Activated naive CD8-positive, alpha-beta T cell treated with anti-CD3 and anti-CD28 coated beads, Interleukin-2, amount 50 U/mL, for 24 hours (primary cell): ENCODE results near the gene TC2N.
"Not testable (repeated sequence)": the region's sequence is repeated elsewhere in the genome, so short reads cannot be mapped to it uniquely, and the experiment has no call there.

Experiments
- ATAC-seq: fragments of 150-1000 bp; cut with Tn5 transposase; one replicate; pipeline ENCODE4 v1.10.0; 2021
- DNase-seq: peaks from one replicate; pipeline ENCODE4 v3.0.0; 2021
- H3K27ac Mint-ChIP-seq: one replicate; pipeline ENCODE4 v1.8.0; 2021; ENCODE audit warnings: mild to moderate bottlenecking, mixed read lengths
- H3K27me3 Mint-ChIP-seq: one replicate; pipeline ENCODE4 v1.8.0; 2021; ENCODE audit warnings: mixed read lengths
- H3K36me3 Mint-ChIP-seq: one replicate; pipeline ENCODE4 v1.8.0; 2021; ENCODE audit warnings: low read depth, mixed read lengths
- H3K4me1 Mint-ChIP-seq: one replicate; pipeline ENCODE4 v1.8.0; 2021; ENCODE audit warnings: mixed read lengths
- H3K4me3 Mint-ChIP-seq: one replicate; pipeline ENCODE4 v1.8.0; 2021; ENCODE audit warnings: mild to moderate bottlenecking, moderate library complexity, mixed read lengths
- H3K9me3 Mint-ChIP-seq: one replicate; pipeline ENCODE4 v1.8.0; 2021; ENCODE audit warnings: mixed read lengths

The TC2N gene

DNA sequence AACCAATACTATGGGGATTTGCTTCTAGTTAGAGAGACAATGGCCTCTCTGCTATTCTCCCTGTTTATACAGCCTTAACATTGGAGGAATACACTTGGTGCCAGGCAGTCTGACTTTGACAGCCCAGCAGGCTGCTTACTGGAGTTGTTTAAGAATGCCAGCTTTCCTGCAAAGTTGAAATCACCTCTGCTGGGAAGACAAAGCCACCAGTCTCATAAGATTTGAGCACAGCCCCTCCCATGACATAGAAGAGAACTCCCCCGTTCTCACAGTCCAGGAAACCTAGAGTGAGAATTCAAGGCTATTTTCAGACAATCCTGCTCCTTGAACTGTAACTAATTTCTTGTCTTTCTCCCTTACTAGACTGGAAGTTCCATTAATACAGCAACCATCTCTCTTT lies 114.4 kb downstream of the TC2N start:
- Mint-ChIP-seq H3K4me3 (no peak overlapping the region), H3K9me3 (no peaks in the 10 kb centered on the region), H3K27me3 (no peaks in the 10 kb centered on the region), H3K36me3 (no peaks in the 10 kb centered on the region), H3K27ac (peak overlapping the region; percentile 26), H3K4me1 (no peaks in the 10 kb centered on the region)
- ATAC-seq (no peak), DNase-seq (no peak)

DNA sequence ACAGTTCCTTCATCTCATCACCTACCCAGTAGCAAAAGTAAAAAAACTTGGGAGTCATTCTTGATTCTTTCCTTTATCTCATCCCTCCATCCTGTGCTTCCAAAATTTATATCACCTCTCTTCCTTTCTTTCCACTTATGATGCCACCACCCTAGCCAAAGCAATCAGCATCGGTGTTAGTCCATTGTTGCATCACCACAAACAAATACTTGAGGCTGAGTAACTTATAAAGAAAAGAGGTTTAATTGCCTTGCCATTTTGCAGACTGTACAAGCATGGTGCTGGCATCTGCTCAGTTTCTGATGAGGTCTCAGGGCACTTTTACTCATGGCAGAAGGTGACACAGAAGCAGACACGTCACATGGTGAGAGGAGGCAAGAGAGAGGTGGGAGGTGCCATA lies 115.6 kb downstream of the TC2N start:
- Mint-ChIP-seq H3K4me3 (no peak overlapping the region), H3K36me3 (no peaks in the 10 kb centered on the region), H3K4me1 (no peaks in the 10 kb centered on the region), H3K9me3 (no peaks in the 10 kb centered on the region), H3K27me3 (no peaks in the 10 kb centered on the region), H3K27ac (no peak overlapping the region)
- DNase-seq: no peak
- no peak for ATAC-seq

DNA sequence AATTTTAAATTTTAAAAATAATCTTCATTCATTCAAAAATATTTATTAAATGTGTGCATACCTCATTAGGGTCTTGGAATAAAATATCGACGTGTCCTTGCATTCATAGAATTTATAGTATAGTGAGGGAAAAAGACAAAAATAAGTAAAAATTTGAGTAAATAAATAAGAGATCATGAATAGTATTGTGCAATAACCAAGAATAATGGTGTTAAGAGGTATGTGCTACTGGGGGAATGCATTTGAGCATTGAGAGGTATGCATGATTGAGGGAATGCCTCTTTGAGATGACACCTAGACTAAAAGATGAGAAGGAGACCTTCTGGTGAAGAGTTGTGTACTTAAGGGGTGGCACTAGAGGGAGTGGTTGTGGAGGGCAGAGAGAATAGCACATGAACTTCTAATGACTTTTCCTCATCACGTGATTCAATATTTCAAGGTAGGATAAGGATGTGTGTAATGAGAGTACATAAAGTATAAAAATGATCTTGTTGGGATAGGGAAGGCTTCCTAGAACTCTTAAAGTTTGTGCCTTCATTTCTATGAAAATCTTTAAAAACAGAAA lies 116.6 kb downstream of the TC2N start:
- Mint-ChIP-seq H3K4me3 (no peak overlapping the region), H3K27me3 (no peaks in the 10 kb centered on the region), H3K36me3 (no peaks in the 10 kb centered on the region), H3K27ac (no peak overlapping the region), H3K9me3 (no peaks in the 10 kb centered on the region), H3K4me1 (no peaks in the 10 kb centered on the region)
- DNase-seq (no peak), ATAC-seq (no peak)

DNA sequence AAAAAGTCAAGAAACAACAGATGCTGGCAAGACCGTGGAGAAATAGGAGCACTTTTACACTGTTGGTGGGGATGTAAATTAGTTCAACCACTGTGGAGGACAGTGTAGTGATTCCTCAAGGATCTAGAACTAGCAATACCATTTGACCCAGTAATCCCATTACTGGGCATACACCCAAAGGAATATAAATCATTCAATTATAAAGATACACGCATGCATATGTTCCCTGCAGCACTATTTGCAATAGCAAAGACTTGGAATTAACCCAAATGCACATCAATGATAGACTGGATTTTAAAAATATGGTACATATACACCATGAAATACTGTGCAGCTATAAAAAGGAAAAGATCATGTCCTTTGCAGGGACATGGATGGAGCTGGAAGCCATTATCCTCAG lies 117.5 kb downstream of the TC2N start:
- no peak overlapping the region for H3K27ac Mint-ChIP-seq
- no peaks in the 10 kb centered on the region for H3K36me3 Mint-ChIP-seq
- ATAC-seq (no peak), DNase-seq (no peak)
- no peaks in the 10 kb centered on the region for H3K4me1 Mint-ChIP-seq
- H3K9me3 Mint-ChIP-seq: no peaks in the 10 kb centered on the region
- H3K27me3 Mint-ChIP-seq: no peaks in the 10 kb centered on the region
- no peak overlapping the region for H3K4me3 Mint-ChIP-seq

DNA sequence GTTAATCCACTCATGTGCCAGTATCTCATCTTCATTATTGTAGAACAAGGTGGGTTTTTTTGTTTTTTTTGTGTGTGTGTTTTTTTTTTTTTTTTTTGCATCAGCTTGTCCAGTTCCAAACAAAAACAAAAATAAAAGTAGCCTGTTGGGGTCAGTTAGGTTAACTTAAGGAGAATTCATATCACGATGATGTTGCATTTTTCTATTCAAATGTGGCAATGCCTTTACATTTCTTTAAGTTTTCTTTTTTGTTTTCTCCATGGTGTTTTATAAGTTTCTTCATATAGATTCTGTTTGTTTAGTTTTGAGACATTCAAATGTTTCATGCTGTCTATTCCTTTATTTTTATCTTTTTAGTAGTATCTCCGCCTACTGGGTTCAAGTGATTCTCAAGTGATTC lies 119.3 kb downstream of the TC2N start:
- H3K4me3 Mint-ChIP-seq: no peak overlapping the region
- ATAC-seq (no peak), DNase-seq (no peak)
- no peaks in the 10 kb centered on the region for H3K27me3 Mint-ChIP-seq
- H3K36me3 Mint-ChIP-seq: no peaks in the 10 kb centered on the region
- H3K4me1 Mint-ChIP-seq: no peaks in the 10 kb centered on the region
- H3K9me3 Mint-ChIP-seq: no peaks in the 10 kb centered on the region
- H3K27ac Mint-ChIP-seq: no peak overlapping the region

DNA sequence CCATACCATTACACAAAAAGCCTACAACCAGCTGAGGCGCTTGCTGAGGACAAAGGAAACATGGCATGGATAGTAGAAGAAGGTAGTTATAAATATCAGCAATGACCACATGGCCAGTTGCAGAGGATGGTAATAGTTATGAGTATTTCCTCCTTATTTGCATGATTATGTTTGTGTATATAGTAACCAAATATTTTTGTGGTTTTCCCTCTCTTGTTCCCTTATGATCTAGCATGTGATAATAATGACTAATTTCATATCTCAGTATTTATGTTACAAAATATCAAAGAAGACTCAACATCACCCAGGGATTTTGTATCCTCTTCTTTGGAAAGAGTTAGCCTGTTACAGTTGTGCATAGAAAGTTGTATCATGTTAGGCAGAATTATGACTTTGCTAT lies 122.0 kb downstream of the TC2N start:
- no peak overlapping the region for H3K4me3 Mint-ChIP-seq
- H3K27me3 Mint-ChIP-seq: no peaks in the 10 kb centered on the region
- DNase-seq (no peak), ATAC-seq (no peak)
- no peaks in the 10 kb centered on the region for H3K36me3 Mint-ChIP-seq
- no peaks in the 10 kb centered on the region for H3K9me3 Mint-ChIP-seq
- H3K4me1 Mint-ChIP-seq: no peaks in the 10 kb centered on the region
- H3K27ac Mint-ChIP-seq: no peak overlapping the region

DNA sequence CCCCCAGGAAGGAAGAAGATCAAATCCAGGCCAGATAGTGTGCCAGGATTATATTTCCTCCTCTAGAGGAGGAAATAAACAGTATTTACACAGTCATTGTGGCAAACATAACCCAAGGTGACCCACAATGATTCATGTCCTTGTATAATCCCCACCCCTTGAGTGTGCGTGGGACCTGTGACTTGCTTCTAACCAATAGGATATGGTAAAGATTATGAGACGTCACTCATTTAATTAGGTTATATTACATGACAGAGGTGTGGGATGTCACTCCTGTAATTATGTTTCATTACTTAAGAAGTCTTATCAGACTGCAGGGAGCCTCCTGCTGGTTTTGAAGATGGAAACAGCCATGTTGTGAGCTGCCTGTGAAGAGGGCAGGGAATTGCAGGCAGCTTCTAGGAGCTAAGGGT lies 123.3 kb downstream of the TC2N start:
- Mint-ChIP-seq H3K27ac (no peak overlapping the region), H3K9me3 (no peaks in the 10 kb centered on the region), H3K36me3 (no peaks in the 10 kb centered on the region), H3K27me3 (no peaks in the 10 kb centered on the region), H3K4me1 (no peaks in the 10 kb centered on the region), H3K4me3 (no peak overlapping the region)
- DNase-seq (no peak), ATAC-seq (peak; percentile 57)

DNA sequence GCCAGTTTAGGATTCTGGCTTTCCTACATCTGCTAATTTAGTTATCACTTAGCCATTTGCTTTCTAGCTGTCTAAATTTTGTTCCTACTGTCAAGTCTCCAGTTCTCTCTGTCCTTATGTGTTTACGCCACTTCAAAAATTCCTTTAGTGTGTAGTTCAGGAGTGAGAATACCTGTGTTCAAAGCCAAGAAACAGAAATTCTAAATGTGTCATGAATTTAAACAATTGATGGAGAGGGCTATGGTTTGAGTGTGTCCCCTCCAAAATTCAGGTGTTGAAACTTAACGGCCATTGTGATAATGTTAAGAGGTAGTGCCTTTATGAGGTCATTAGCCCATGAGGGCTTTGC lies 124.1 kb downstream of the TC2N start:
- no peak for DNase-seq
- Mint-ChIP-seq H3K4me1 (no peaks in the 10 kb centered on the region), H3K27ac (no peak overlapping the region), H3K9me3 (no peaks in the 10 kb centered on the region), H3K36me3 (no peaks in the 10 kb centered on the region), H3K27me3 (no peaks in the 10 kb centered on the region), H3K4me3 (no peak overlapping the region)
- no peak for ATAC-seq

DNA sequence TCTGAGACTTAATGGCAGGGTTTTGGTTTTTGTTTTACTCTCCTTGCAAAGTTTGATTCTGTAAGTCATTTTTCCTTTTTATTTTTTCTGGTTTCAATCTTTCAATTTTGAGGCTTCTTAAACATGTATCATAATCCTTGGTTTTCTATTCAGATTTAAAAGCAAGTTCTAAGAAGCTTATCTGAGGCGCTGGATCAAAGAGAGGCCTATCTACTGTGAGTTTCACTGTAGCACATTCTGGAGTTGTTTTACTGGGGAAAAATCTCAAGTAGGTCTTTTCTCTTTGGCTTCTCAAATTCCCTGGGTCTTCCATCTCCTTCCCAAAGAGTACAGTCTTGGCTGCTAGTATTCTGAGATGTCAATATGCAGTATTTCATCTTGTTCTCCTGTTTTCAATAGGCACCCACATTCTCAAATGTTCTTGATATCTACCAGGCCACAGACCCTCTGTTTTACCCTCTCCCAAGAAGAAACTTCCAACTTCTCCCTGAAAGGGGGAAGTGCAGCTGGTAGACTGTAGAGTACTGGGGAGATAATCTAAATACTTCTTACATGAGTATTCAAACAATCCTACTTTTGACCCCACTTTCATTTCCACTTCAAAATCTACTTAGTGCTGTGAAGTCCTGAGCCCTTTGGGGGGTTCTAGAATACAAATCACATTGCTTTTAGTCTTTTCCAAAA lies 124.6 kb downstream of the TC2N start:
- no peak for ATAC-seq
- H3K4me1 Mint-ChIP-seq: no peaks in the 10 kb centered on the region
- no peaks in the 10 kb centered on the region for H3K27me3 Mint-ChIP-seq
- H3K9me3 Mint-ChIP-seq: no peaks in the 10 kb centered on the region
- DNase-seq: no peak
- no peak overlapping the region for H3K27ac Mint-ChIP-seq
- no peak overlapping the region for H3K4me3 Mint-ChIP-seq
- no peaks in the 10 kb centered on the region for H3K36me3 Mint-ChIP-seq

DNA sequence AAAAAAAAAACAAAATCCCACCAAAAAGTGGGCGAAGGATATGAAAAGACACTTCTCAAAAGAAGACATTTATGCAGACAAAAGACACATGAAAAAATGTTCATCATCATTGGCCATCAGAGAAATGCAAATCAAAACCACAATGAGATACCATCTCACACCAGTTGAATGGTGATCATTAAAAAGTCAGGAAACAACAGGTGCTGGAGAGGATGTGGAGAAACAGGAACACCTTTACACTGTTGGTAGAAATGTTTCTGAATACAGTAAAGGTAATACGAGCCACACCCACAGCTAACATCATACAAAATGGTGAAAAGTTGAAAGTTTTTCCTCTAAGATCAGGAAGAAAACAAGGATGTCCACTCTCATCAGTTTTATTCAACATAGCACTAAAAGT lies 127.5 kb downstream of the TC2N start:
- not testable (repeated sequence) for H3K9me3 Mint-ChIP-seq, ATAC-seq, H3K27ac Mint-ChIP-seq, DNase-seq, H3K4me3 Mint-ChIP-seq, H3K36me3 Mint-ChIP-seq, H3K27me3 Mint-ChIP-seq, H3K4me1 Mint-ChIP-seq

DNA sequence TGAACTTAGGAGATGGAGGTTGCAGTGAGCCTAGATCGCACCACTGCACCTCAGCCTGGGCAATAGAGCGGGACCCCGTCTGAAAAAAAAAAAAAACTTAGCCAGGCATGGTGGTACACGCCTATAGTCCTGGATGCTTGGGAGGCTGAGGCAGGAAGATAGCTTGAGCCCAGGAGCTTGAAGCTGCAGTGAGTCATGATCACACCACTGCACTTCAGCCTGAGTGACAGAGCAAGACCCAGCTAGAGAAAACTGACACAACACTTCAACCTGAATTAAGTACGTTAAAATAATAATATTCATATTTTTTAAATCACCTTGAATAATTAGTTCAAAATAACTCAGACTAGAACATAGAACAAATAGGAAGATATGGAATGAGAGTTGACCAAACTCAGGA lies 129.7 kb downstream of the TC2N start:
- no peak for ATAC-seq
- no peaks in the 10 kb centered on the region for H3K27me3 Mint-ChIP-seq

DNA sequence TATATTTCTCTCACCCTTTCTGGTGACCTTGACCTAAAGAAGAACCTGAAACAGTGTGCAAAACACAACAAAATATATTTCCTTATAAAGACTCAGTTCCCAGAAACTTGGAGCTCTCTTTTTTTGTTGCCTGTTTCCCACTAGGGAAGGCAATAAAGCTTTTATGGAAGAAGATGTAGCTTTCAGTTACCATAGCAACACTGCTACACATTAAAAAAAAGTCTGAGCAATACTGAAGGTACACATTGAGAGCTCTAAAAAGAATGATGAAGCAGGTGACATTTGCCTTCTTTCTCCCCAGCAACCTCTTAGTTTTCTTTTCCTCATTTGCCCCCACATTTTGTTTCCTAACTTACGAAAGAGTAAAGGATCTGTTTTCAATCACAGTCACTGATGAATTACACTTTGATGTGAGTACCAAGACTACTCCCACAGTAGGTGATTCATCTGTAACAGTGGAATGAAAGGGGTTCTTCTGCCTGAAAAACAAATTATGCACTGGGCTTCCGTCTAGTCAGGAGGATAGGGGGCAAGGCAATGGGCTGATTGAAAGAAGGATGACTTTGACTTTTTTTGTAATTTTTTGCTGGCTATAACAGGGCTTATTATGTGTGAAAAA lies 134.4 kb downstream of the TC2N start:
- Mint-ChIP-seq H3K36me3 (no peaks in the 10 kb centered on the region), H3K4me1 (peaks cover 19% of the 10 kb centered on the region), H3K27me3 (no peaks in the 10 kb centered on the region), H3K4me3 (no peak overlapping the region), H3K9me3 (no peaks in the 10 kb centered on the region), H3K27ac (no peak overlapping the region)
- peak; percentile 65 for ATAC-seq
- no peak for DNase-seq

More for the DNA sequence above, 129.7 kb downstream of the TC2N start:
- Mint-ChIP-seq H3K4me1 (peaks cover 7% of the 10 kb centered on the region), H3K27ac (no peak overlapping the region), H3K4me3 (no peak overlapping the region), H3K9me3 (no peaks in the 10 kb centered on the region), H3K36me3 (no peaks in the 10 kb centered on the region)
- no peak for DNase-seq

DNA sequence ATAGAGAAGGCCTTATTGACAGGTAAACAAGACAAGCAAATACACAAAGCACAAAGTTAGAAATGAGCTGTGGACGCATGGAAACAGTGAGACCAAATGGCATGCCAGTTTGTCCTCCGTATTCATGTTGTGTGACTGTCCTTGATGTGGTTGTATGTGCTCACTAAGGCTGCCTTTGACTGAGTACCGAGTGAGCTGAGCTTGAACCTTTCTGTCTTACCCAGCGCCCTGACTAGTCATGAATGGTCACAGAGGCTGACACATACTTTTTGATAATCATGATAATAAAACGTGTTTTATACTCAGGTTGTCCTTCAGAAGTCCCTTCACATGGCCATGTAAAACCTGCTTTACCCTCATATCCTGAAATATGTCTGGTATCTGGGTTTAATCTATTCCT lies 134.9 kb downstream of the TC2N start:
- H3K27ac Mint-ChIP-seq: no peak overlapping the region

DNA sequence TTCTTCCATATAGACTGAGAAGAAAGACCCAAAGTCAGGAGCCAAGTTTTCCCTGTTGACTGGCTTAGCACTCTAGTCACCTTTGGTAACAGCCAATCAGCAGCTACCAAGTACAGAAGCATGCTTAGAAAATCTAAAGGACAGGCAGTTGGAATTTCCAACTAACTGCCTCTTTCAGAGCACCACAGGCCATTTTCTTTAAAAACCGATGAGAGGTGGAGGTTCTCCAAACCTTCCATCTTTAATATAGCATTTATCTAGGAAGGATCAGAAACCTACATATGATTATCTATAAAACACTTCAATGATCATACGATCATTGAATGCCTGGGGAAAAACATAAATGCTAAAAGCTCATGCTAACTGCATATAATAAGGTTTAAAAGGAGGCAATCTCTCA lies 135.3 kb downstream of the TC2N start, which contains the start of gene CATSPERB:
TSS of gene CATSPERB (minus strand) at position 101 of the 400 bp plus-strand sequence. CDS start 2,607 bp downstream, outside the sequence.
- H3K36me3 Mint-ChIP-seq: no peaks in the 10 kb centered on the region
- H3K4me1 Mint-ChIP-seq: peaks cover 19% of the 10 kb centered on the region
- H3K27ac Mint-ChIP-seq: no peak within 1 kb of the TSS
- no peak within 1 kb of the TSS for H3K4me3 Mint-ChIP-seq
- ATAC-seq (no peak), DNase-seq (no peak)
- H3K9me3 Mint-ChIP-seq: no peaks in the 10 kb centered on the region
- H3K27me3 Mint-ChIP-seq: no peaks in the 10 kb centered on the region

More for the DNA sequence above, 134.9 kb downstream of the TC2N start:
- Mint-ChIP-seq H3K4me3 (no peak overlapping the region), H3K27me3 (no peaks in the 10 kb centered on the region), H3K36me3 (no peaks in the 10 kb centered on the region), H3K9me3 (no peaks in the 10 kb centered on the region), H3K4me1 (peaks cover 19% of the 10 kb centered on the region)
- DNase-seq: no peak
- peak; percentile 74 for ATAC-seq

DNA sequence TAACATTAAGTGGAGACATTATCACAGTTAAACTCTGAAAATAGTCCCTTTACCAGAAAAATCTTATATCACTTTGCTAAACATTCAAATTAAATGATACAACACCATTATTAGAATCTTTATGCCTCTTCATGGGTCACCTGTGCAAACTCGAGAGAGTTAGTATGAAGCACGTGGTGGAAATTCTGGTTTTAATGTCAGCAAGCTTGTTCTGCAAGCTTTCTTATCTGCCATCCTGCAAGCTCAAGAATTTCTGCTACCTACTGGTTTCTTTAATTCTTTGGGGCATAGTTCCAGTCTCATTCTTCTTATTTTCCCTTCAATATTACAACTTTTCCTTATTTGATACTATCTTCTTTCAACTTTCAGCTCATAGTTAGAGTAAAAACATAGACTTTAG lies 136.3 kb downstream of the TC2N start:
- Mint-ChIP-seq H3K27ac (no peak overlapping the region), H3K36me3 (no peaks in the 10 kb centered on the region), H3K4me1 (peaks cover 19% of the 10 kb centered on the region), H3K27me3 (no peaks in the 10 kb centered on the region), H3K4me3 (no peak overlapping the region), H3K9me3 (no peaks in the 10 kb centered on the region)
- DNase-seq (no peak), ATAC-seq (no peak)
